ENCODE measurements around the gene IGFBPL1.

GRCh38 chr9:38396371-38396671 is 27.9 kb downstream of the IGFBPL1 start:
- no peak for TF ChIP-seq EZH2 (IDR thresholded peaks at IDR 0.05; ENCODE audit: borderline replicate concordance, low read depth, low read length, severe bottlenecking)
- TF ChIP-seq, protein P1, sequence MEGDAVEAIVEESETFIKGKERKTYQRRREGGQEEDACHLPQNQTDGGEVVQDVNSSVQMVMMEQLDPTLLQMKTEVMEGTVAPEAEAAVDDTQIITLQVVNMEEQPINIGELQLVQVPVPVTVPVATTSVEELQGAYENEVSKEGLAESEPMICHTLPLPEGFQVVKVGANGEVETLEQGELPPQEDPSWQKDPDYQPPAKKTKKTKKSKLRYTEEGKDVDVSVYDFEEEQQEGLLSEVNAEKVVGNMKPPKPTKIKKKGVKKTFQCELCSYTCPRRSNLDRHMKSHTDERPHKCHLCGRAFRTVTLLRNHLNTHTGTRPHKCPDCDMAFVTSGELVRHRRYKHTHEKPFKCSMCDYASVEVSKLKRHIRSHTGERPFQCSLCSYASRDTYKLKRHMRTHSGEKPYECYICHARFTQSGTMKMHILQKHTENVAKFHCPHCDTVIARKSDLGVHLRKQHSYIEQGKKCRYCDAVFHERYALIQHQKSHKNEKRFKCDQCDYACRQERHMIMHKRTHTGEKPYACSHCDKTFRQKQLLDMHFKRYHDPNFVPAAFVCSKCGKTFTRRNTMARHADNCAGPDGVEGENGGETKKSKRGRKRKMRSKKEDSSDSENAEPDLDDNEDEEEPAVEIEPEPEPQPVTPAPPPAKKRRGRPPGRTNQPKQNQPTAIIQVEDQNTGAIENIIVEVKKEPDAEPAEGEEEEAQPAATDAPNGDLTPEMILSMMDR (IDR thresholded peaks at IDR 0.05; ENCODE audit: borderline replicate concordance, extremely low read depth, low read length, poor library complexity, severe bottlenecking): no peak
